Measurements from ENCODE around the gene PROC.

DNA sequence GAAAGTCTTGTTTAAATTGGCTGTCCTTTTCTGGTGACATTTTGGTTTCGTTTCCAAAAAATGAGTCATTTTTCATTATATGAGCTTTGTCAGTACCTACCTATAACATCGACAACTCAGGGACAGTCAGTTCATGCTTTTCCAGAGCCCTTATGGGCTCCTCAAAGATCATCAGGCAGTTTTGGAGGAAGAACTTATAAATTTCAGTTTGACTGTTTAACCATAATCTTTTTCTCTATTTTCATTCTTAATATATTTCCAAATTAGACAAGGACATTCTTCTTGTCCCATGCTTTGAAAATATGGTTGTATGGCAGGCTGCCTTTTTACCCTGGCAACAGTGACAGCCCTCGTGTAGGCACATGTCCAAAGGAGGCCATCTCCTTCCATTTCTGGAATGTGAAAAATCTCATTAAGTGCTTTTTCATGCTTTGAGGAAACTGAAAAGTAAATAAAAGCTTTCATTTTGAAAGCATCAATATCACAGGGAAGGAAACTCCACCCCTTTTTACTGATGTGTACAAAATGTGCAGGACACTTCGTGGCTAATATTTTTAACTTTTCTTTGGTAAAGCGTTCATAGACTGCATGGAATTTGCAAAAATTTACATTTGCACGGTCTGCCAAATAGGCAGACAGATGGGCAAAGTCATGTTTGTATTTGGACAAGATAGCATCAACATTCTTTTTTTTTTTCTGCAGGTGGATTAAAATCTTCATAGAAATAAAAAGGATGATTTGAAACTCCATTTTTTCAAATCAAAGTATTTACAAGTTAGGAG, 7.2 kb upstream of the PROC start:
- TF ChIP-seq CTCF (IDR thresholded peaks at IDR 0.05) (no peak), POLR2A (IDR thresholded peaks at IDR 0.05) (no peak), EP300 (IDR thresholded peaks at IDR 0.05; ENCODE audit: low read depth) (no peak), POLR2AphosphoS5 (IDR thresholded peaks at IDR 0.05) (no peak)
